Adrenal gland (tissue), 5 donors: Measurements from ENCODE around the gene ACTL10.

Experiments
- POLR2A ChIP-seq, 2 donors: fragments of 450-650 bp; IDR thresholded peaks; one replicate each; pipeline ENCODE4 v1.6.1; 2017; ENCODE audit warnings: antibody characterized with exemption in 2 of 2, mild to moderate bottlenecking in 2 of 2, moderate library complexity in 1 of 2
- TF ChIP-seq, protein P1 (sequence below), 6 experiments: fragments of 450-650 bp in 4 of 6; fragments of 200-600 bp in 2 of 6; sonication (generic) in 1 of 6; IDR thresholded peaks; 1 replicate in 5 of 6; 2 replicates in 1 of 6; pipeline versions ENCODE4 v1.5.1 to v1.8.0; 2016 to 2021; ENCODE audit warnings: antibody characterized with exemption in 6 of 6, mild to moderate bottlenecking in 2 of 6, moderate library complexity in 1 of 6
- donor health status: DM: no; HTN: no; CAD: no.

DNA sequence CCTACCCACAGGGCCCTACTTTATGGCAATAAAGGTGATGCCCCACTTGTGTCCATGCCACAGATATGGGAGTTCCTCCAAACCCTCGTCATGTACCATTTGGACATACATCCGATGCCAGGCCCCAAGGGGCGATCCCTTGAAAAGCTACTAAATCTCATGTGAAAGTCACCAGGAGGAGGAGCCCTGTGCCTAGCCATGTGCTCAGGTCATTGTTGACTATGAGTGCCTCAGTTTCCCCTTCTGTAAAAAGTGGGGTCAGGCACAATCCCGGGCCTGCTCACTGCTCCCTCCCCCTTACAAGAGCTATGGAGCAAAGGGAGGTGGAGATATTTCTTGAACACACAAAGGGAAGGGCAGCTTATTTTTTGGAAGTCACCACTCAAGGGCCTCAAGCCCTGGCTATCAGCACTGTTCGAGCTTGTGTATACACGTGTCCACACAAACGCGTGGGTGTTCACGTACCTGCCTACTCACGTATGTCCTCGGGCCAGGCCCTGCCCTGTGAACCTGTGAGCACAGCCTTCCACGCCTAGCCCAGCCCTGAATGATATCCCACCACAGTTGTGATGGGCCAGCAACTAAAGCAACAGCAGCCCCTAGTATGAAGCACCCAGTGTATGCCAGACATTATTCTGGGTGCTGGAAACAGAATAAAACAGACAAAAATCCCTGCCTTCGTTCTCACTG lies 1.9 kb downstream of the ACTL10 start:
- no peak for TF ChIP-seq POLR2A (IDR thresholded peaks at IDR 0.05)
- TF ChIP-seq, protein P1, sequence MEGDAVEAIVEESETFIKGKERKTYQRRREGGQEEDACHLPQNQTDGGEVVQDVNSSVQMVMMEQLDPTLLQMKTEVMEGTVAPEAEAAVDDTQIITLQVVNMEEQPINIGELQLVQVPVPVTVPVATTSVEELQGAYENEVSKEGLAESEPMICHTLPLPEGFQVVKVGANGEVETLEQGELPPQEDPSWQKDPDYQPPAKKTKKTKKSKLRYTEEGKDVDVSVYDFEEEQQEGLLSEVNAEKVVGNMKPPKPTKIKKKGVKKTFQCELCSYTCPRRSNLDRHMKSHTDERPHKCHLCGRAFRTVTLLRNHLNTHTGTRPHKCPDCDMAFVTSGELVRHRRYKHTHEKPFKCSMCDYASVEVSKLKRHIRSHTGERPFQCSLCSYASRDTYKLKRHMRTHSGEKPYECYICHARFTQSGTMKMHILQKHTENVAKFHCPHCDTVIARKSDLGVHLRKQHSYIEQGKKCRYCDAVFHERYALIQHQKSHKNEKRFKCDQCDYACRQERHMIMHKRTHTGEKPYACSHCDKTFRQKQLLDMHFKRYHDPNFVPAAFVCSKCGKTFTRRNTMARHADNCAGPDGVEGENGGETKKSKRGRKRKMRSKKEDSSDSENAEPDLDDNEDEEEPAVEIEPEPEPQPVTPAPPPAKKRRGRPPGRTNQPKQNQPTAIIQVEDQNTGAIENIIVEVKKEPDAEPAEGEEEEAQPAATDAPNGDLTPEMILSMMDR (IDR thresholded peaks at IDR 0.05) = no peak
